ENCODE measurements around the gene ARHGAP26.

The ARHGAP26 gene

GRCh38 chr5:142856269-142856782, 86.1 kb downstream of the ARHGAP26 start:
- no peak for FAIRE-seq

- no peak for FAIRE-seq
Observed at GRCh38 chr5:142857405-142857804, 87.2 kb downstream of the ARHGAP26 start.

- FAIRE-seq = no peak
Observed at GRCh38 chr5:142859037-142859436, 88.9 kb downstream of the ARHGAP26 start.

DNA sequence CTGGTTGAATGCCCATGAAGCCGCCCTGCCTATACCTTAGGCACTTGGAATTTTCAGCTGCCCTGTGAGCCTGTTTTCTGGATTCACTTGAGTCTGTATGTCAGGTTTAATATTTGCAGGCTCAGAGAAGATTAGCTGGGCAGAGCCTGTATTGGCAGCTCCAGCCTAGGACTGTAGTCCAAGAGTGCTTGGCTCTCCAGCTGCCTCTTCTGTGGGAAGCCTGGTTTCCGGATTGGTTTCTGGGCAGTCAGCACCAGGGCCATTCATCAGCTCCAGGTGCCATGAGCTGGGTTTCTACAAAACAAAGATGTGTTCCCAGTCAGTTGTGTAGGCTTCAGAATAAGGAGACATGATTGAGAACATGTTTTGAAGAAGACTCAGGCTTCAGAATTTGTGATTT, 90.1 kb downstream of the ARHGAP26 start:
- FAIRE-seq = no peak

DNA sequence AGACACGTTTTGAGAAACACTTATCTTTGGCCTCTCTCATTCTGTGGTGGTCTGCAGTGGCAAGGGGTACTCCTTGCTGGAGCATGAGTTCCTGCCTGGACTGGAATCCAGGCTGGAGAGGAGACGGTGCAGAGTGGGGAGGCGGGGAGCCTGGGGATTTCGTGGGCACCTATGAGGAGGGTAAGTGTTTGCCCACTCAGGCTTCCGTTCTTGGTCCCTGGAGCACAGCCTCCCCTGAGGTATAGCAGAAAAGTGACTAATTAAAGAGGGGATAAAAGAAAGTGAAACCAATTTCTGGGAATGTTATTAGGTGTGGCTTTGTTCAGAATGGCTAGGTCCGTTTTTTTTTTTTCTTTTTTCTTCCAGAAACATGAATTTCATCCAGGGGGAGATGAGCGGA, 90.8 kb downstream of the ARHGAP26 start:
- no peak for FAIRE-seq

DNA sequence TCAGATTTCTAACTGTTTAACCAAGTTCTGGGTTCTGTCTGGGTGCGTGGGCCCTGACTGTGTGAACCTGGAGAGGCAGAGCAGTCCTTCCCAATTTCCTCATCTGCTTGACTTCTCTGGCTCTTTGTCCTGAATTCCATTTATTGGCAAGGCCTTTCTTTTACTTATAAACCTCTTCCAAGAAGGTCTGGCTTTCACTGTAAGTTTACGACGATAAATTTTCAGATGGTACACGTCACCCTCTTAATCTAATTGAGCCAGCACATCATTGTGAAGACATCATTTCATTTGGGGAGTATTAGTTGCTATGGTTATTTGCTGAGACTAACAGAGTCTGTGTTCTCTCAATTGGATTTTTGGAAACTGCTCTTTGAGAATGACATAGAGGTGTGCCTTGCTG, 92.4 kb downstream of the ARHGAP26 start:
- FAIRE-seq = no peak

- FAIRE-seq = no peak
Observed at GRCh38 chr5:142863856-142864255, 93.7 kb downstream of the ARHGAP26 start.

- no peak for FAIRE-seq
Observed at GRCh38 chr5:142864290-142865260, 94.4 kb downstream of the ARHGAP26 start.

GRCh38 chr5:142865631-142866030, 95.5 kb downstream of the ARHGAP26 start:
- FAIRE-seq = no peak

GRCh38 chr5:142866563-142867275, 96.5 kb downstream of the ARHGAP26 start:
- no peak for FAIRE-seq

DNA sequence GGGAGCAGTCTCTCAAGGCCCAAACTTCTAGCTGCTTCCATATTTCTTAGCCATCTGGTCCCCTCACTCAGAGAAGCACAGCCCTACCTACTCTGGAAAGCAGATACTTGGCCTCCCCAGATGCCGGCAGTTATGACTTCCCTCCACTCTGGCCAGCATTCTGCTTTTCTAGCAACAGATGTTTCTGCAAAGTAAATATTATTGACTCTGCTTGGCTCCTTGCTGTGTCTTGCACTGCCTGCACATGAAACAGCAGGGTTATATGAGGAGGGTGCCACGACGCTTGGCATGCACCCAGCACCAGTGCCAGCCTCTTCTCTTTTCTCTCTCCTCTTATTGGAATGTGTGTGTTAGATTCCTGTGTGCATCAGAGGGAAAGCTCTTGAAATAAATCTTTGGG, 99.7 kb downstream of the ARHGAP26 start:
- FAIRE-seq = no peak

DNA sequence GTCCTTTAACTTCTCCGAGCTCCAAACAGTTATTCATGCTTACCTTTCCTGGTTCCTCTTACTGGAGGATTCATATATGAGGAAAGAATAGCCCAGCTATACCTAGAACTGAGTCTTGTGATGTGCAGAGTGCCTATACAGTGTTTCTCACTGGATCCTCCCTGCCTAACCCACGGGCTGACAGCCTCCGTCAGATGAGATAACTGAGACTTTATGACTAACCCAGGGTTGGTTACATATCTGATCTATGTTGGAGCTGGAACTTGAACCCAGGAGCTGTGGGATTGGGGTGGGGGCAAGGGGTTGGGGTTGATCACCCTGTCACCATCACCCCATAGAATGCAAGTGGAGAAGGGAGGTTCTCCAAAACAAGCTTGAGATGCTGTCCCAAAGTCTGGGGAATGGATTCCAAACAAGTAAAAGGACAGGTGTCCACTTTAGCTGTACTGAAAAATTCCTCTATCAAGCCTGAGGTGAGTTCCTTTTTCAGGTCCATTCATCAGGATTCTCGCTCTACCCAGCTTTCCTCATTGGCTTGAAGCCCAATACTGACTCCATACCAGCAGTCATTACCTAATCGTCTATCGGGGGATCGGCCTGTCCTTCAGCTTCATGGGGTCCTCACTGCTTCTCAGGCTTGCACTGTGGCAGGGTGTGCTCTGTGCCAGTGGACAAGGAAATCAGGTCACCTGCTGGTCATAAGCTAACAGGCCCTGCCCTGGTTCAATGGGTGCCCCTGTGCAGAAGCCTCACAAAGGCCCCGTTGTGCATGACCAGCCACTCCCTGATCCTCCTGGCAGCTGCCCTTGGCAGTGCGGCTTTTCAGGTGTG, 100.6 kb downstream of the ARHGAP26 start:
- FAIRE-seq = no peak

- no peak for FAIRE-seq
Observed at GRCh38 chr5:142871363-142872193, 101.4 kb downstream of the ARHGAP26 start.

- no peak for FAIRE-seq
Observed at GRCh38 chr5:142872217-142872616, 102.0 kb downstream of the ARHGAP26 start.

GRCh38 chr5:142872795-142873194, 102.6 kb downstream of the ARHGAP26 start:
- no peak for FAIRE-seq

DNA sequence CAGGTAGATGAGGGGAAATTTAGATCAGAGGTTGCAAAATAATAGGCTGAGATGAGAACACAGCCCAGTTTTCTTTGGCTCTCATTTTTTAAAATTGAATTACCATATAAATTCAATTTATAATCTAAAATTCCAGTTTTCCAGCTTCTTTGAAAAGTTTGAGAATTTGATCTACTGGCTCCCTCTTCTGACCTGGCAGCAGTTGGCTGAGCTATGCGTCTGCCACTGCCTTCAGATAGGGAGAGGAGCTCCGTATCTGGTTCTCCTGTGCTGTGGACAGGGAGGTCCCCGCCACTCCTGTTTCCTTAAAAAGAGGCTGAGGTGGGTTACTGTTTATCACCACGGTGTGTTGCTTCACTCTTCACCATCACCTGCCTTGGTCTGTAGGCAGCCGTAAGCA, 103.7 kb downstream of the ARHGAP26 start:
- no peak for FAIRE-seq

DNA sequence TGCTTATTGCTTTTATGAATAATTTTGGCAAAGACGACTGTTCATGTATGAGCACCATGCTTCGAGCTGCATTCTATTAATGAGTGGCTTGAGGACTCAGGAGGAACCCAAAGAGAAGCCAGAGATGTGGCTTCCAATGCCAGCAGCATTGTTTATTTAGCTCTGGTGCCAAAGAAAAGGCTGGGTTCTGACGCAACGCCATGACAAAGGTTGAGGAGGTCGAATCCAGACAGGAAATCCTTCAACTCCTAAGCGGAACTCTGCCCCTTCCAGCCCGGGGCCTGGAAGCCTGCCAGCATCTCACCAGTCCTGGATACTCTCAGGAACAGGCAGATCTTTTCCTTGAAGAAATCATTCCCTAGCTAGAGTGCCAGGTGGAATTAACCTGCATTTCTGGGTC, 104.4 kb downstream of the ARHGAP26 start:
- FAIRE-seq = no peak

DNA sequence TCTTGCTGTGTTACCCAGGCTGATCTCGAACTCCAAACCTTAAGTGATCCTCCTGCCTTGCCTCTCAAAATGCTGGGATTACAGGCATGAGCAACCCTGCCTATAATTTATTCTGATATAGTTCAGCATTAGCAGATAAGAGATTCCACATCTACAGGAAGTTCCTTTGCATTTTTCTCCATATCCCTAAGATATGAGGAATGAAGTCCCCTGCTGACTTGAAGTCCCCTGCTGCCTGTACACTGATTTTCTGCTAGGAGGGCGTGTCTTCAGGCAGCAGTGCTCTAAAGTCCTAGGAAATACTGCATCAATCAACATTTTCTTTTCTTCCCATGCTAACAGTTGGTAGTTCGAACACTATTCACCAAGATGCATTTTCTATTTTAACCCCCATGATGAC, 105.8 kb downstream of the ARHGAP26 start:
- FAIRE-seq = no peak

DNA sequence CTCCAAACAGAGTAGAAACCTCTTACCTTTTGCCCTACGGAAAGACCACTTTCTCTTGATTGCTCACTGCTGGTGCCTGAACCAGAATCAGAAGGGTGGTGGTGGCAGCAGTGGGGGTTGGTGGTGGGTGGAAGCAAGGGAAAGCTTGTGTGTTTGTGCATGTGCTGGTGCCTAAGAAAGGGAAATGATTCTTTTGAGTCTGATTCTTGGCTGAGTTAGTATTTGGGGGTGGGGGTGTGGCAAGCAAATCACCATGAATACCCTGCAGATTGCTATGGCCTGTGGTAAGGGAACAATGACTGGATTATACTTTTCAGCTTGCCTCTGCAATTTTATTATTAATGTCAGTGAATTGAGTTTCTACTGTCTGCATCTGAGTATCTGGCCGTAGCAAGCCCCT, 106.6 kb downstream of the ARHGAP26 start:
- FAIRE-seq = no peak

GRCh38 chr5:142878111-142878510, 107.9 kb downstream of the ARHGAP26 start:
- no peak for FAIRE-seq

GRCh38 chr5:142878638-142879037, 108.5 kb downstream of the ARHGAP26 start:
- FAIRE-seq = no peak

Data from TTC549 (cell line).